Esophagus muscularis mucosa (tissue), 4 donors: ENCODE results near the gene ENOX2. TPM values are rescaled to one million over a fixed set of nuclear protein-coding genes. Genes with fewer than 3 reads are reported as not detected.
A peak's percentile ranks its signal among the peaks of the same experiment; 100 is the strongest.

Source experiments
- DNase-seq: peaks from one replicate; pipeline ENCODE4 v3.0.0-alpha.2; 2017; ENCODE audit errors: extremely low spot score
- H3K27ac ChIP-seq, 4 donors: fragments of 200-600 bp; sonication (generic); replicated peaks in 1 of 4; 1 replicate in 3 of 4; 2 replicates in 1 of 4; pipeline ENCODE4 v1.5.1; 2016 to 2019; ENCODE audit warnings: mild to moderate bottlenecking in 1 of 4
- H3K27me3 ChIP-seq, 4 donors: fragments of 200-600 bp; sonication (generic); one replicate each; pipeline versions ENCODE4 v1.5.1 to v1.6.0; 2016 to 2019
- H3K36me3 ChIP-seq, 4 donors: fragments of 200-600 bp; sonication (generic); one replicate each; pipeline ENCODE4 v1.5.1; 2016 to 2019
- H3K4me1 ChIP-seq, 4 donors: fragments of 200-600 bp; sonication (generic); one replicate each; pipeline ENCODE4 v1.5.1; 2016 to 2019
- H3K4me3 ChIP-seq, 4 donors: fragments of 200-600 bp; sonication (generic); 1 replicate in 2 of 4; 2 replicates in 2 of 4; pipeline ENCODE4 v1.5.1; 2016 to 2019; ENCODE audit warnings: mild to moderate bottlenecking in 4 of 4, moderate library complexity in 1 of 4
- H3K9me3 ChIP-seq, 4 donors: fragments of 200-600 bp; sonication (generic); 1 replicate in 3 of 4; 2 replicates in 1 of 4; pipeline ENCODE4 v1.5.1; 2016 to 2019
- EP300 ChIP-seq: sonication (generic); formaldehyde crosslinking; IDR thresholded peaks from one replicate; pipeline ENCODE4 v1.6.1; 2017; ENCODE audit warnings: antibody characterized with exemption
- POLR2A ChIP-seq: fragments of 450-650 bp; IDR thresholded peaks from one replicate; pipeline ENCODE4 v1.6.1; 2017; ENCODE audit warnings: antibody characterized with exemption, moderate library complexity, mild to moderate bottlenecking, low read depth
- POLR2AphosphoS5 ChIP-seq, 2 donors: sonication (generic); formaldehyde crosslinking; IDR thresholded peaks; one replicate each; pipeline ENCODE4 v1.6.1; 2017; ENCODE audit warnings: antibody characterized with exemption in 2 of 2
- WGBS: methylation state at CpG from one replicate; pipeline ENCODE4 v1.1.5; 2018; 5-methylcytosine and 5-hydroxymethylcytosine counted together
- intact Hi-C: fragments of 100-400 bp; cut with DNase I; formaldehyde crosslinking; loops from one replicate; pipeline ENCODE4 v1.15.1; 2023
- total RNA-seq, 4 donors: library from RNA; depleted of rRNA; stranded (reverse); fragments of >200 nt; gene quantifications; one replicate each; pipeline versions ENCODE4 v1.1.0 to v1.2.1, GENCODE V29; 2016
- TF ChIP-seq, protein P1 (sequence below), 3 experiments: fragments of 200-600 bp in 2 of 3; fragments of 450-650 bp in 1 of 3; sonication (generic) in 2 of 3; IDR thresholded peaks; one replicate each; pipeline ENCODE4 v1.5.1; 2017 to 2019; ENCODE audit warnings: antibody characterized with exemption in 3 of 3, mild to moderate bottlenecking in 2 of 3, moderate library complexity in 1 of 3

The ENOX2 gene
- total RNA-seq, 4 donors from 2014 or later = 12.4 to 17.1 (median 15.5) TPM

DNA sequence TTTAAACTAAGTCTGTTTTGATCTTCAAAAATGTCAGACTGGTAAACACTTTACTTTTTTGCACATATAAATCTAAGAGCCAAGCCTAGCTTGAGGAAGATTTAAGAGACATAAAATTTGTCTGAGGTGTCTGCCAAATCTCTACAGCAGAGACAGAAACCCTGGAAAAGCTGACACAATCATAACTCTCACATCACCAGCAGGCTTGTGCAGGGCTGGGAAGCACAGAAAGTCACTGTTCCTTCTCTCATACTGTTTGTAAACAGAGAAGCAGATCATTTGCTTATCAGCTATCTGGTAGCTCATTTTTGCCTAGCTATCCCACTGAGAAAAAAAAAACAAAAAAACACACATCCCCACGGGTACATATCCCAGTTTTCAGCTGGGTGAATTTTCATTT, 7.0 kb downstream of the ENOX2 start:
- no peak overlapping the region for H3K4me3 ChIP-seq
- H3K27me3 ChIP-seq = no peaks in the 10 kb centered on the region
- no peak for DNase-seq
- peaks cover 0 to 12% (median 8%) of the 10 kb centered on the region in 4 donors for H3K4me1 ChIP-seq
- intact Hi-C loops = no loop called here
- WGBS = 22% methylated on average over 1 of the region's 1 CpG
- H3K9me3 ChIP-seq = no peaks in the 10 kb centered on the region
- TF ChIP-seq, protein P1, sequence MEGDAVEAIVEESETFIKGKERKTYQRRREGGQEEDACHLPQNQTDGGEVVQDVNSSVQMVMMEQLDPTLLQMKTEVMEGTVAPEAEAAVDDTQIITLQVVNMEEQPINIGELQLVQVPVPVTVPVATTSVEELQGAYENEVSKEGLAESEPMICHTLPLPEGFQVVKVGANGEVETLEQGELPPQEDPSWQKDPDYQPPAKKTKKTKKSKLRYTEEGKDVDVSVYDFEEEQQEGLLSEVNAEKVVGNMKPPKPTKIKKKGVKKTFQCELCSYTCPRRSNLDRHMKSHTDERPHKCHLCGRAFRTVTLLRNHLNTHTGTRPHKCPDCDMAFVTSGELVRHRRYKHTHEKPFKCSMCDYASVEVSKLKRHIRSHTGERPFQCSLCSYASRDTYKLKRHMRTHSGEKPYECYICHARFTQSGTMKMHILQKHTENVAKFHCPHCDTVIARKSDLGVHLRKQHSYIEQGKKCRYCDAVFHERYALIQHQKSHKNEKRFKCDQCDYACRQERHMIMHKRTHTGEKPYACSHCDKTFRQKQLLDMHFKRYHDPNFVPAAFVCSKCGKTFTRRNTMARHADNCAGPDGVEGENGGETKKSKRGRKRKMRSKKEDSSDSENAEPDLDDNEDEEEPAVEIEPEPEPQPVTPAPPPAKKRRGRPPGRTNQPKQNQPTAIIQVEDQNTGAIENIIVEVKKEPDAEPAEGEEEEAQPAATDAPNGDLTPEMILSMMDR (IDR thresholded peaks at IDR 0.05) = no peak
- TF ChIP-seq EP300 = no peak
- peak overlapping the region in 2 of 4 donors; percentile 10 to 16 for H3K27ac ChIP-seq
- H3K36me3 ChIP-seq = no peaks in the 10 kb centered on the region

DNA sequence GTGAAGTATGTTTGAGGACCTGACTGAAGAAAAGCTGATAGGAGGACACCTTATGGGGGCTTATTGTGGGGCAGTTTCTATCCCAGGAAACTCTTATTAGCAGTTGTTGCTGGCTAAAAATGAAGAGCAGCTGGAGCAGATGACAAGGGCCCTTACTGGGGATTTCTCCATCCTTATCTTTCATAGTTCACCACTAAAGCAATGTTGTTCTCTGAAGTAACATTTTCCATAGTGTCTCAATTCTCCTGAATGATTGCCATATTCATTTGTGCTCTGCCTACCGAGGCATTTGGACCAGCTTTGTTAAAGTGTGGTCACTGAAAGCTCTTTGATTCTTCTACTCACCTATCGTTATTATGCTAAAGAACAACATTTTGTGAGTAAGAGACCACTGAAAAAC, 7.7 kb downstream of the ENOX2 start:
- WGBS = 53% methylated on average over 2 of the region's 2 CpGs
- DNase-seq = no peak
- Histone ChIP-seq H3K4me3 (no peak overlapping the region), H3K4me1 (peaks cover 0 to 12% (median 8%) of the 10 kb centered on the region in 4 donors), H3K36me3 (no peaks in the 10 kb centered on the region), H3K27me3 (no peaks in the 10 kb centered on the region), H3K9me3 (no peaks in the 10 kb centered on the region), H3K27ac (no peak overlapping the region)
- TF ChIP-seq POLR2A = no peak
- no peak for TF ChIP-seq POLR2AphosphoS5 (IDR thresholded peaks at IDR 0.05)
- intact Hi-C loops = no loop called here

DNA sequence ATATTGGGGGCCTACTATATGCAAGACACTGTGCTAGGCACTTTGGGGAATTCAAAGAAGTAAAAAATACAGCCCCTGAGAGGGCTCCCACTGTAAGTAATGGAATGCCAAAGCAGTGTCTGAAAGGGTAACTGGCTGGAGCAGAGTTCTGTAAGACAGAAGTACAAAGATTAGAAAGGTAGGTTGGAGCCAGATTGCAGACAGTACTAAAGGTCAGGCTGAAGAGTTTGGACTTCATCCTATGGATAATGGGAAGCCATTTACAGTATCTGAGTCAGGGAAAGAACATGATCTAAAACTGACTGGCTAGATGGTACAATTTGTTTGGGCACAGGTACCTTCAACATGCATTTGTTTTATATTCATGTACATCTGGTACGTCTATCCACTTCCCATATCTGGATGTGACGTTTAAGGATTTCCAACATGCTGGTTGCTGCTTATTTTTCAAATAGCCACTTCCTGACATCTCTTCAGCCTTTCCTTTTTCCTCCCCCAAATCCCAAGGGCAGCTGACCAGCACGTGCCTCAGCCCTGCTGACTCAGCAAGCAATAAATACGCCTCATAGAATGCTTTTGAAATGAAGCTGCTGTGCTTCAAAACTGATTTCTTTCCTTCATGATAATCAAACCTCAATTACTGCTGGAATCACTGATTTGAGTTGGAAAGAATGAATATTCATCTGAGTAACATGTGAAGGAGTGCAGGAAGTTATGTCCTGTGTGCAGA, 9.5 kb downstream of the ENOX2 start:
- H3K4me3 ChIP-seq = no peak overlapping the region
- peaks cover 0 to 12% (median 8%) of the 10 kb centered on the region in 4 donors for H3K4me1 ChIP-seq
- TF ChIP-seq POLR2AphosphoS5 (IDR thresholded peaks at IDR 0.05) (no peak), EP300 (no peak), POLR2A (no peak)
- TF ChIP-seq, protein P1 (IDR thresholded peaks at IDR 0.05) = no peak
- no peak overlapping the region for H3K27ac ChIP-seq
- WGBS = 48% methylated on average over 4 of the region's 4 CpGs
- H3K9me3 ChIP-seq = no peaks in the 10 kb centered on the region
- DNase-seq = no peak
- H3K36me3 ChIP-seq = no peaks in the 10 kb centered on the region
- H3K27me3 ChIP-seq = no peaks in the 10 kb centered on the region
- intact Hi-C loops = no loop called here

DNA sequence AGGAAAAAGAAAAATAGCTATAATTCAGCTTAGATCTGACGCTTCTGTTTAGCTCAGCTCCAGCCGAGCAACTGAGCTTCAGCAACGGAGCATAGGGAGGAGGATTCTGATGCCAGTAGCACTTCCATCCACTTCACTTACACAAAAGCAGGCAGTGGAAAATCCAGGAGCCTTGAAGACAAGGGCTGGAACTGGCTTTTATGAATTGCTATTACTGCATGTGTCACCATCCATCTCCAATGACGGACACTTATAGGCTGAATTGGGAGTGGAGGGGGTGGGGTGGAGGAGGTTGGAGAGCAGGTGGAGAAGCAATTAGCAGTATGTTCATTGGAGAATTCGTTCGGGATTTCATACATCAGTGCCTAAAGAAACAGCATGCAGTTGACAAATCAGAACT, 15.6 kb downstream of the ENOX2 start:
- no peak overlapping the region for H3K27ac ChIP-seq

DNA sequence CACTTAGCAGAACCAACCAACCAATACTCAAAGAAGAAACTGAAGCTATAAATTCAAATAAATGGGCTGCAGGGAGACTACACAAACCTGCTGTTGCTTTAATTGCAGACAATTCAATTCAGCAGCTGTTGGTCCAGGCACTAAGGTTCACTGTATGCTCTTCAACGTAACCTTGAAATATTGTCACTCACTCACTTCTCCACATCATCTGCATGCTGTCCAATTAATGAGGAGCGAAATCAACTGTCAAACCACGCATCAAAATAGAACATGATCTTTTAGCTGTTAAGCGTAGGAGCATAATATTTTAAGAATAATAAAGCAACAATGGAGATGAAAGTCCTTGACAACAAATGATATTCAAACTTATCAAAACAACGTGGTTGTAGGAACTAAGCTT, 17.0 kb downstream of the ENOX2 start:
- Histone ChIP-seq H3K4me3 (no peak overlapping the region), H3K27ac (no peak overlapping the region), H3K27me3 (no peaks in the 10 kb centered on the region), H3K36me3 (no peaks in the 10 kb centered on the region), H3K9me3 (no peaks in the 10 kb centered on the region), H3K4me1 (peaks cover 0 to 11% (median 2%) of the 10 kb centered on the region in 4 donors)
- intact Hi-C loops = no loop called here
- WGBS = 59% methylated on average over 5 of the region's 5 CpGs
- no peak for TF ChIP-seq EP300
- TF ChIP-seq, protein P1 (IDR thresholded peaks at IDR 0.05) = no peak
- no peak for TF ChIP-seq POLR2A
- no peak for TF ChIP-seq POLR2AphosphoS5 (IDR thresholded peaks at IDR 0.05)
- no peak for DNase-seq

More for the DNA sequence above, 15.6 kb downstream of the ENOX2 start:
- no peak for DNase-seq
- intact Hi-C loops = no loop called here
- Histone ChIP-seq H3K27me3 (no peaks in the 10 kb centered on the region), H3K9me3 (no peaks in the 10 kb centered on the region), H3K36me3 (no peaks in the 10 kb centered on the region), H3K4me1 (peaks cover 0 to 11% (median 2%) of the 10 kb centered on the region in 4 donors), H3K4me3 (no peak overlapping the region)
- WGBS = 70% methylated on average over 6 of the region's 6 CpGs
- no peak for TF ChIP-seq POLR2AphosphoS5 (IDR thresholded peaks at IDR 0.05)
- TF ChIP-seq, protein P1 (IDR thresholded peaks at IDR 0.05) = no peak
- no peak for TF ChIP-seq EP300
- TF ChIP-seq POLR2A = no peak
